Heart left ventricle (tissue), 16 donors: ENCODE data around the gene ASH1L. TPM values are rescaled to one million over a fixed set of nuclear protein-coding genes. Genes with fewer than 3 reads are reported as not detected.
"Not testable (repeated sequence)": the region's sequence is repeated elsewhere in the genome, so short reads cannot be mapped to it uniquely, and the experiment has no call there.

Experiments used
- ATAC-seq, 4 donors: fragments of 200-7000 bp; cut with Tn5 transposase; one replicate each; pipeline ENCODE4 v1.9.1; 2020 to 2022; ENCODE audit warnings: moderate library complexity in 4 of 4, mild to moderate bottlenecking in 3 of 4, moderate number of reproducible peaks in 1 of 4
- DNase-seq, 5 donors: peaks; one replicate each; pipeline ENCODE4 v3.0.0-alpha.2; 2020
- H3K27ac ChIP-seq, 12 donors: fragments of 200-600 bp; sonication (generic) in 4 of 12; one replicate each; pipeline versions ENCODE4 v1.5.0 to v1.8.0; 2016 to 2022; ENCODE audit warnings: mild to moderate bottlenecking in 2 of 12
- H3K27me3 ChIP-seq, 9 donors: fragments of 200-600 bp; sonication (generic) in 2 of 9; one replicate each; pipeline versions ENCODE4 v1.5.1 to v1.8.0; 2016 to 2022; ENCODE audit warnings: mild to moderate bottlenecking in 3 of 9
- H3K36me3 ChIP-seq, 9 donors: fragments of 200-600 bp; sonication (generic) in 2 of 9; one replicate each; pipeline versions ENCODE4 v1.5.0 to v1.8.0; 2018 to 2022; ENCODE audit warnings: mild to moderate bottlenecking in 2 of 9
- H3K4me1 ChIP-seq, 12 donors: fragments of 200-600 bp; sonication (generic) in 4 of 12; one replicate each; pipeline versions ENCODE4 v1.5.0 to v1.8.0; 2016 to 2022; ENCODE audit warnings: mild to moderate bottlenecking in 3 of 12
- H3K4me3 ChIP-seq, 12 donors: fragments of 200-600 bp; sonication (generic) in 4 of 12; one replicate each; pipeline versions ENCODE4 v1.5.0 to v1.8.0; 2017 to 2022; ENCODE audit warnings: mild to moderate bottlenecking in 9 of 12, moderate library complexity in 4 of 12
- H3K9me3 ChIP-seq, 12 donors: fragments of 200-600 bp; sonication (generic) in 4 of 12; one replicate each; pipeline versions ENCODE4 v1.5.0 to v1.8.0; 2016 to 2022; ENCODE audit warnings: mild to moderate bottlenecking in 1 of 12
- CTCF ChIP-seq, 12 donors: fragments of 200-600 bp; sonication (generic) in 4 of 12; IDR thresholded peaks; one replicate each; pipeline versions ENCODE4 v1.5.0 to v1.8.0; 2018 to 2022; ENCODE audit warnings: antibody characterized with exemption in 12 of 12, mild to moderate bottlenecking in 5 of 12
- POLR2A ChIP-seq, 2 donors: fragments of 450-650 bp; IDR thresholded peaks; one replicate each; pipeline ENCODE4 v1.6.1; 2017; ENCODE audit warnings: antibody characterized with exemption in 2 of 2, mild to moderate bottlenecking in 2 of 2, moderate library complexity in 2 of 2
- WGBS, 4 donors: extraction: QIAGEN DNeasy Blood & Tissue Kit in 2 of 4; methylation state at CpG; one replicate each; pipeline versions ENCODE4 v1.1.5 to v1.1.7; 2013 to 2018; 5-methylcytosine and 5-hydroxymethylcytosine counted together
- intact Hi-C, 10 donors: fragments of 100-400 bp; cut with DNase I; formaldehyde crosslinking; loops; one replicate each; pipeline versions ENCODE4 v1.11.1 to v1.14.2; 2022
- polyA plus RNA-seq, 2 donors: library from polyadenylated mRNA; stranded (reverse); fragments of 200-250 nt; gene quantifications; one replicate each; pipeline ENCODE4 v1.2.3, GENCODE V29; 2013
- total RNA-seq, 9 donors: library from RNA; depleted of rRNA in 2 of 9; stranded (reverse); fragments of >200 nt in 2 of 9; fragmentation: NEBNext Ultra II Directional in 3 of 9; extraction: Animal tissue kit (Norgen Biotek cat#: 25700) in 3 of 9; gene quantifications; one replicate each; pipeline versions ENCODE4 v1.1.0 to v1.2.4, GENCODE V29; 2016 to 2023
- donor health status: ischemic (EF 13 %, LVEDD 7.1; RV severe dilation, severe dysfunction).
- donor health status: healthy with polysubstance abuse.
- donor health status: DM: no; HTN: yes; CAD: no.
- donor health status: DM: no; HTN: no; CAD: no.
- donor health status: ischemic (EF 25% LVEDD 6.9; RV normal size, moderate dysfunction).
- donor health status: ischemic (EF 25% LVEDD 5.7; RV mildly dilated, moderate dysfunction).
- donor health status: healthy.
- donor health status: DM: yes; HTN: yes; CAD: no.
- donor health status: ischemic (EF 35%, LVEDD 5.7; RV mildly dilated, moderate dysfunction).
- donor health status: nonischemic (EF 11% LVEDD 7.7; RV severe dilation, severe dysfunction).
- donor health status: DM: yes; HTN: yes; CAD: no.
- donor health status: PGD.
- donor health status: ischemic (EF 29% LVEDD 5.4; RV normal size, mild dysfunction).
- donor health status: nonischemic (EF 23%, LVEDD 6.1; RV moderate dilation, normal function).

ASH1L gene
- total and polyA plus RNA-seq, 11 donors: 9.3 to 56.0 (median 43.7) TPM

GRCh38 chr1:155499263-155499662 is 63.3 kb downstream of the ASH1L start:
- TF ChIP-seq POLR2A (IDR thresholded peaks at IDR 0.05) (no peak), CTCF (IDR thresholded peaks at IDR 0.05) (no peak)

GRCh38 chr1:155493595-155493994 is 69.0 kb downstream of the ASH1L start:
- intact Hi-C loops: not testable (repeated sequence)

More at GRCh38 chr1:155499263-155499662, 63.3 kb downstream of the ASH1L start:
- 82 to 99% (median 92%) methylated on average over 1 of the region's 1 CpG for WGBS, 4 donors
- H3K36me3 ChIP-seq: no peaks in the 10 kb centered on the region
- H3K4me1 ChIP-seq: peaks cover 0 to 38% (median 17%) of the 10 kb centered on the region in 12 donors
- peak overlapping the region in 1 of 12 donors; percentile 68 for H3K27ac ChIP-seq
- no peaks in the 10 kb centered on the region for H3K27me3 ChIP-seq
- ATAC-seq (no peak), DNase-seq (no peak)
- no peak overlapping the region for H3K4me3 ChIP-seq
- H3K9me3 ChIP-seq: no peaks in the 10 kb centered on the region
- intact Hi-C loops: no loop called here

GRCh38 chr1:155488419-155488818 is 74.2 kb downstream of the ASH1L start:
- intact Hi-C loops: loop anchor here in 1 of 10 donors (10.0 kb wide), 1 partner anchor 134 kb away; no protein-coding TSS in a partner anchor
- WGBS, 4 donors: 95 to 99% (median 96%) methylated on average over 6 of the region's 6 CpGs
- not testable (repeated sequence) for H3K4me3 ChIP-seq, ATAC-seq, DNase-seq, H3K9me3 ChIP-seq, H3K27ac ChIP-seq, H3K36me3 ChIP-seq, H3K27me3 ChIP-seq
- H3K4me1 ChIP-seq: peaks cover 0 to 23% (median 0%) of the 10 kb centered on the region in 12 donors

More at GRCh38 chr1:155493595-155493994, 69.0 kb downstream of the ASH1L start:
- DNase-seq, H3K9me3 ChIP-seq, H3K36me3 ChIP-seq, H3K27ac ChIP-seq, ATAC-seq, H3K4me3 ChIP-seq, H3K27me3 ChIP-seq: not testable (repeated sequence)
- 89 to 96% (median 92%) methylated on average over 4 of the region's 4 CpGs for WGBS, 4 donors
- peaks cover 0 to 30% (median 5%) of the 10 kb centered on the region in 12 donors for H3K4me1 ChIP-seq

- DNase-seq (no peak), ATAC-seq (no peak)
- Histone ChIP-seq H3K27me3 (no peaks in the 10 kb centered on the region), H3K36me3 (no peaks in the 10 kb centered on the region), H3K27ac (no peak overlapping the region), H3K9me3 (no peaks in the 10 kb centered on the region), H3K4me1 (peaks cover 0 to 23% (median 0%) of the 10 kb centered on the region in 12 donors), H3K4me3 (no peak overlapping the region)
- WGBS, 4 donors: 96 to 97% (median 96%) methylated on average over 4 of the region's 4 CpGs
- intact Hi-C loops: loop anchor here in 1 of 10 donors (10.0 kb wide), 1 partner anchor 133 kb away; no protein-coding TSS in a partner anchor
- no peak for TF ChIP-seq POLR2A (IDR thresholded peaks at IDR 0.05)
Observed at GRCh38 chr1:155487541-155487940, 75.1 kb downstream of the ASH1L start.

- not testable (repeated sequence) for H3K4me3 ChIP-seq, DNase-seq, H3K9me3 ChIP-seq, H3K36me3 ChIP-seq, H3K27me3 ChIP-seq, H3K27ac ChIP-seq, ATAC-seq
- peaks cover 0 to 23% (median 0%) of the 10 kb centered on the region in 12 donors for H3K4me1 ChIP-seq
- WGBS, 4 donors: 75 to 90% (median 80%) methylated on average over 6 of the region's 6 CpGs
- intact Hi-C loops: loop anchor here in 1 of 10 donors (10.0 kb wide), 1 partner anchor 132 kb away; no protein-coding TSS in a partner anchor
Observed at GRCh38 chr1:155486952-155487351, 75.7 kb downstream of the ASH1L start.

GRCh38 chr1:155485945-155486344 is 76.7 kb downstream of the ASH1L start:
- Histone ChIP-seq H3K4me3 (no peak overlapping the region), H3K27me3 (no peaks in the 10 kb centered on the region), H3K36me3 (peaks cover 0 to 16% (median 13%) of the 10 kb centered on the region in 9 donors), H3K9me3 (no peaks in the 10 kb centered on the region), H3K4me1 (peaks cover 0 to 23% (median 0%) of the 10 kb centered on the region in 12 donors), H3K27ac (peak overlapping the region in 1 of 12 donors; percentile 44)
- intact Hi-C loops: loop anchor here in 1 of 10 donors (10.0 kb wide), 1 partner anchor 131 kb away; no protein-coding TSS in a partner anchor
- TF ChIP-seq POLR2A (IDR thresholded peaks at IDR 0.05) (no peak), CTCF (IDR thresholded peaks at IDR 0.05) (no peak)
- ATAC-seq (peak in 1 of 4 donors; percentile 20), DNase-seq (no peak)
